Fibroblast of villous mesenchyme (primary cell): ENCODE measurements around the gene ZNF865. TPM values are rescaled to one million over a fixed set of nuclear protein-coding genes. Genes with fewer than 3 reads are reported as not detected.

ENCODE experiments used
- DNase-seq: peaks from one replicate; pipeline ENCODE4 v3.0.0-alpha.2; 2010; ENCODE audit warnings: low read depth
- H3K4me3 ChIP-seq: 2 replicates; pipeline ENCODE4 v1.5.1; 2011; ENCODE audit warnings: low read depth, mild to moderate bottlenecking, low read length
- total RNA-seq: library from RNA; depleted of rRNA; stranded (reverse); fragments of >200 nt; gene quantifications from 2 replicates; pipeline ENCODE4 v1.2.3, GENCODE V29; 2012
- TF ChIP-seq, protein P1 (sequence below): IDR thresholded peaks from 2 replicates; pipeline ENCODE4 v1.5.1; 2012; ENCODE audit warnings: low read depth, mild to moderate bottlenecking, low read length; ENCODE audit not compliant: insufficient read depth

ZNF865 gene
- total RNA-seq, 1 donor: 1.3 TPM

DNA sequence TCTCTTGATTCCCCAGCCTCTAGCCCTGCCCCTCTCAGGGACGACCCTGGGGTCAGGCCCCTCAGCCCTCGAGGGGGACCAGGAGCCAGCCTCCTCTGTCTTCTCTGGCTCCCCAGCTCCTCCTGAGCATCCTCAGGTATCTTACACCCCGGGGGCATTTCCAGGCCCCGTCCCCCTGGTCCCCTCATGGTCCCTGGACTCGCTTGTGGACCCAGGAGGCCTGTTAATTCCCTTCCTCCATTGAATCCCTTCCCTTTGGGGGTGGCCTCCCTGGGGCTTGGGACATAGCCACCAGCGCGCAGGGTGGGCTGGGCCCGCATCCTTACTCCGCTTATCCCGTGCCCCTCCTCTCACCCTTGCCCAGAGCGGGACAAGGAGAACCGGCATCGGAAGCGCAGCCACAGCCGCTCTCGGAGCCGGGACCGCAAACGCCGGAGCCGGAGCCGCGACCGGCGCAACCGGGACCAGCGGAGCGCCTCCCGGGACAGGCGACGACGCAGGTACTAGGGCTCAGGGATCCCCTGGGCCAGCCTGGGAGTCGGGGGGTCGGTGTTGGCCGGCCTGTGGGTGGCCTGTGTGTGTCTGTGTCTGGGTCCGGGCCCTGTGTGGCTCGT, 53.5 kb downstream of the ZNF865 start:
- TF ChIP-seq, protein P1, sequence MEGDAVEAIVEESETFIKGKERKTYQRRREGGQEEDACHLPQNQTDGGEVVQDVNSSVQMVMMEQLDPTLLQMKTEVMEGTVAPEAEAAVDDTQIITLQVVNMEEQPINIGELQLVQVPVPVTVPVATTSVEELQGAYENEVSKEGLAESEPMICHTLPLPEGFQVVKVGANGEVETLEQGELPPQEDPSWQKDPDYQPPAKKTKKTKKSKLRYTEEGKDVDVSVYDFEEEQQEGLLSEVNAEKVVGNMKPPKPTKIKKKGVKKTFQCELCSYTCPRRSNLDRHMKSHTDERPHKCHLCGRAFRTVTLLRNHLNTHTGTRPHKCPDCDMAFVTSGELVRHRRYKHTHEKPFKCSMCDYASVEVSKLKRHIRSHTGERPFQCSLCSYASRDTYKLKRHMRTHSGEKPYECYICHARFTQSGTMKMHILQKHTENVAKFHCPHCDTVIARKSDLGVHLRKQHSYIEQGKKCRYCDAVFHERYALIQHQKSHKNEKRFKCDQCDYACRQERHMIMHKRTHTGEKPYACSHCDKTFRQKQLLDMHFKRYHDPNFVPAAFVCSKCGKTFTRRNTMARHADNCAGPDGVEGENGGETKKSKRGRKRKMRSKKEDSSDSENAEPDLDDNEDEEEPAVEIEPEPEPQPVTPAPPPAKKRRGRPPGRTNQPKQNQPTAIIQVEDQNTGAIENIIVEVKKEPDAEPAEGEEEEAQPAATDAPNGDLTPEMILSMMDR: no peak
- DNase-seq: no peak
- no peak overlapping the region for H3K4me3 ChIP-seq

DNA sequence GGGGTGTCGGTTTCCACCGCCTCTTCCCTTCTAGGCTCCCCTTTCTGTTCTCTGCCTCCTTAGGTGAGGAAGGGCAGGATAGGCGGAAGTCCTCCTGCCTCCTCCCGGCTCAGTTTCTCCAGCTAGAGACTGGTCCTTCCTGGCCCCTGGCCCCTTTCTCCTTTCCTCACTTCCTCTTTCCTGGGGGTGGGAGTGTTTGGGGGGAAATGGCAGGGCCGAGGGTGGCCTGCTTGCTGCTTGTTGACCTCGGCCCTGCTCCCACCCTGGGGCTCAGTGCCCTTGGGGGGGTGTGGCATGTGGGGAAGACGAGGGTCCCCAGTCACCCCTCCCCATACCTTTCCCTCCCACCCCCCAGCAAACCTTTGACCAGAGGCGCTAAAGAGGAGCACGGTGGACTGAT, 54.4 kb downstream of the ZNF865 start:
- H3K4me3 ChIP-seq: no peak overlapping the region
- no peak for DNase-seq
- TF ChIP-seq, protein P1: no peak

DNA sequence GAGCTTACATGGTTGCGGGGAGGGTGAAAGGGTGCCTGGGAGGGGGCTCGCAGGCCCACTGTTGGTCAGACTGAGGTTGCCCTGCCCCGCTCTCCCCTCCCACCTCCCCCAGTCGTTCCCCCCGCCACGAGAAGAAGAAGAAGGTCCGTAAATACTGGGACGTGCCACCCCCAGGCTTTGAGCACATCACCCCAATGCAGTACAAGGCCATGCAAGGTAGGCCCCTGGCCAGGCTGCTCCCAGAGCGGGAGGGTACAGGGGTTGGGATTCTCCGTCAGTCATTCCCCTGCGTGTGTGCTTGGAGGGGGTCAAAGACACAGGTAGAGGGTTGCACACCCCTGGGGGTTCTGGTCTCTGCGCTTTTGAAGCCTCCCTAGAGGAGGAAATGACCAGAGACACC, 55.0 kb downstream of the ZNF865 start:
- H3K4me3 ChIP-seq: no peak overlapping the region
- no peak for DNase-seq
- TF ChIP-seq, protein P1: no peak

DNA sequence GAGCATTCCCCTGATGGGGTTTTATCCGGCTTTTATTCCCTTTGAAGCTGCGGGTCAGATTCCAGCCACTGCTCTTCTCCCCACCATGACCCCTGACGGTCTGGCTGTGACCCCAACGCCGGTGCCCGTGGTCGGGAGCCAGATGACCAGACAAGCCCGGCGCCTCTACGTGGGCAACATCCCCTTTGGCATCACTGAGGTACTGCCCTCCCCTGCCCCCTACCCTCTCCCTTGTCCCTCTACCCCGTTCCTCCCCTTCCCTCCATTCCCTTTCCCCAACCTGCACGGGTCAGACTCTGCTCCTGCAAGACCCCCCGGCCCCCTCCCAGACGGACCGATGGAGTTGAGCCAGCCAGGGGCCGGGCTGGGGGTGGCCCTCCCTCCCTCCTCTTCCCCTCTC, 55.5 kb downstream of the ZNF865 start:
- H3K4me3 ChIP-seq: no peak overlapping the region
- no peak for DNase-seq
- TF ChIP-seq, protein P1: no peak

DNA sequence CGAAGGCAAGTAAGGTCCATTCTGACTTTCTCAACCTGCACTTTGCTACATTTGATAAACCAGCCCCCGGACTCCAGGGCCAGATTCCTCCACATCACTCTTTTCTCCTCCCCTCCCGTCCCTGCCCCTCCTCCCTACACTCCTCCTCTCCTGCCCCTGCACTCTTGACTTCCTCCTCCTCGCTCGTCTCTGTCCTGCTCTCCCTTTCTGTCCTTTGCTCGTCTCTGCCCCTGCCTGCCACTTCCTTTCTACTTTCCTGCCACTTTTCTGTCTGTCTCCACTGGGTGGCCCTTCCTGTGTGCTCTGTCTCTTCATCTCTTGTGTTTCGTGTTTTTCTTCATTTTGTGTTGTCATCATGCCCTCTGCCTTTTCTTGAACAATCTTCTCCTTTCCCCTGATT, 56.4 kb downstream of the ZNF865 start:
- TF ChIP-seq, protein P1: no peak
- no peak for DNase-seq
- no peak overlapping the region for H3K4me3 ChIP-seq

DNA sequence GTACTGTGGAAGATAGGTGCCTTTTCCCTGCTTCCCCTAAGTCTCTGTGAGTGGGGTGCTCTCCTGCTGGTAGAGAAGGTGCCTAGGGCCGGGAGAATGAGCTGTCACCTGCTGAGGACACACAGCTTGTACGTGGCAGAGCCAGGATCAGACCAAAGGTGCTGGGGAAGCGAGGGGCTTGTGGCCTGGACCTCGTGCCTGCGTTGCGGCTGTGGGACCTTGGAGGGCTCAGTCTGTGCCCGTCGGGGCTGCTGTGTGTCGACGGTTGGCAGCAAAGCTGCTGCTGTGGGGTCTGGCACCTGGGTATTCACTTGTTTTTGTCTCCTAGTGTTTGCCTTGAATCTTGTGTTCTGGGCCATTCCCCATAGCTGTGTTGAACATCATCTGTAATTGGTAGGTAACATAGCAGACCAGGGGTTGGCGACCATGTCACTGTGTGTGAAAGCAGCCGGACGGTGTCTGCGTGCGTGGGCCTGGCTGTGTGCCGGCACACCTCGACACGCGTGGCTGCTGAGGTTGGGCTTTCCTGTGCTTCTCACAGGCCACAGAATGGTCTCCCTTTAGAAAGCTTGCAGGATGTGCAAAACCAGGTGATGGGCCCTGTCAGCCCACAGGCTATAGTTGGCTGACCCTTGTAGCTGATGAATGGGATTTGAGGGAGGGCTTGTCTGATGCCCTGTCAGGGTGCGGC, 58.5 kb downstream of the ZNF865 start:
- DNase-seq: no peak
- no peak overlapping the region for H3K4me3 ChIP-seq
- TF ChIP-seq, protein P1: no peak
